RWPE2 (cell line): ENCODE measurements around the gene FAM78A.

Experiments used
- ATAC-seq: fragments of 200-7000 bp; cut with Tn5 transposase; 3 replicates; pipeline ENCODE4 v1.9.1; 2021; ENCODE audit warnings: low read depth
- DNase-seq: peaks from one replicate; pipeline ENCODE4 v3.0.0-alpha.2; 2020; ENCODE audit warnings: low spot score
- H3K27ac ChIP-seq: fragments of 450-650 bp; 2 replicates; pipeline ENCODE4 v1.5.1; 2017; ENCODE audit warnings: mild to moderate bottlenecking; ENCODE audit not compliant: poor library complexity, severe bottlenecking
- H3K27me3 ChIP-seq: fragments of 250-450 bp; sonication (Bioruptor Pico); 2 replicates; pipeline ENCODE4 v1.5.1; 2021; ENCODE audit warnings: mild to moderate bottlenecking, moderate library complexity; ENCODE audit not compliant: insufficient read depth, poor library complexity, severe bottlenecking
- H3K36me3 ChIP-seq: fragments of 250-450 bp; sonication (Bioruptor Pico); 2 replicates; pipeline ENCODE4 v1.5.1; 2020; ENCODE audit warnings: low read depth, mild to moderate bottlenecking, moderate library complexity
- H3K4me1 ChIP-seq: fragments of 250-450 bp; sonication (Bioruptor Pico); 2 replicates; pipeline ENCODE4 v1.5.1; 2021; ENCODE audit warnings: mild to moderate bottlenecking, moderate library complexity; ENCODE audit not compliant: insufficient read depth, poor library complexity, severe bottlenecking
- H3K4me3 ChIP-seq: fragments of 250-450 bp; sonication (Bioruptor Pico); 2 replicates; pipeline ENCODE4 v1.5.1; 2021; ENCODE audit warnings: mild to moderate bottlenecking, moderate library complexity; ENCODE audit not compliant: severe bottlenecking
- H3K9me3 ChIP-seq: fragments of 250-450 bp; sonication (Bioruptor Pico); 2 replicates; pipeline ENCODE4 v1.5.1; 2021; ENCODE audit warnings: mild to moderate bottlenecking, moderate library complexity; ENCODE audit not compliant: severe bottlenecking
- TF ChIP-seq, protein P1 (sequence below): fragments of 450-650 bp; IDR thresholded peaks from one replicate; pipeline ENCODE4 v1.5.1; 2017; ENCODE audit warnings: mild to moderate bottlenecking, moderate library complexity; ENCODE audit not compliant: poor library complexity, severe bottlenecking

Gene FAM78A, protein sequence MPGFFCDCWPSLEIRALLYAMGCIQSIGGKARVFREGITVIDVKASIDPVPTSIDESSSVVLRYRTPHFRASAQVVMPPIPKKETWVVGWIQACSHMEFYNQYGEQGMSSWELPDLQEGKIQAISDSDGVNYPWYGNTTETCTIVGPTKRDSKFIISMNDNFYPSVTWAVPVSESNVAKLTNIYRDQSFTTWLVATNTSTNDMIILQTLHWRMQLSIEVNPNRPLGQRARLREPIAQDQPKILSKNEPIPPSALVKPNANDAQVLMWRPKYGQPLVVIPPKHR

DNA sequence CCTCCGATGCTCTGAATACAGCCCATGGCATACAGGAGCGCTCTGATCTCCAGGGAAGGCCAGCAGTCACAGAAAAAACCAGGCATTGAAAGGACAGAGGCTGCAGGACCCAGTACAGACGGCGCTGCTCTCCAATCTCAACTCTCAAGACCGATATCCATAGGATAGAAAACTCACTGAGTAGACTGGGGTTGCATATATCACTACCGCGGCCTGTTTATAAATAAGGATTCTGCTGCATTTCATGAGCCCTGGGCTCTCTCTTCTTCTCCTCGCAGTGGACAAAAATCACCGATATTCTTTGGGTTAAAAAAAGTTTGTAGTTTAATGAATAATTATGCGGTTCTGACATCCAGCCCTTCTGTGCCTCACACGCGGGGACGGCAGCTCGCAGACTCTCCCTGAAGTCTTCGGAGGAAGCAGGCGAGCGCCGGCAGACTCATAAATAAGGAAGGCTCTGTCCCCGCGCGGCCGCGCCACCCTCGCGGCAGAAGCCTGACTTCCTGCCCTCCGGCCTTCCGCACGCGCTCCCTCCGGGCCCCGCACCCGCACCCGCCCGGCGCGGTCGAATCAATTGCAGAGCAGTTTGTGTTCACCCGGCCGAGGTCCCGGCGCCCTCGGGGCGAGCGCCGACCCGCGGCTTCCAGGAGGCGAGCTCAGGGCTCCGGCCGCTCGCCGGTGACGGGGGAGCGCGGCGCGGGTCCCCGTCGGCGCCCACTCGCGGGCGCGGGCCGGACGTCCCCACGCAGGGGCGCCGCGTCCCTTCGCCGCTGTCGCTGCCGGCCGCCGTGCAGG is at the start of gene FAM78A:
Gene FAM78A, minus strand, starts transcription at position 417 of the 795 bp plus-strand sequence. Its CDS starts 331 bp downstream, at position 86.
- no peaks in the 10 kb centered on the region for H3K9me3 ChIP-seq
- no peaks in the 10 kb centered on the region for H3K36me3 ChIP-seq
- DNase-seq (no peak), ATAC-seq (no peak)
- peaks cover 20% of the 10 kb centered on the region for H3K27me3 ChIP-seq
- TF ChIP-seq, protein P1, sequence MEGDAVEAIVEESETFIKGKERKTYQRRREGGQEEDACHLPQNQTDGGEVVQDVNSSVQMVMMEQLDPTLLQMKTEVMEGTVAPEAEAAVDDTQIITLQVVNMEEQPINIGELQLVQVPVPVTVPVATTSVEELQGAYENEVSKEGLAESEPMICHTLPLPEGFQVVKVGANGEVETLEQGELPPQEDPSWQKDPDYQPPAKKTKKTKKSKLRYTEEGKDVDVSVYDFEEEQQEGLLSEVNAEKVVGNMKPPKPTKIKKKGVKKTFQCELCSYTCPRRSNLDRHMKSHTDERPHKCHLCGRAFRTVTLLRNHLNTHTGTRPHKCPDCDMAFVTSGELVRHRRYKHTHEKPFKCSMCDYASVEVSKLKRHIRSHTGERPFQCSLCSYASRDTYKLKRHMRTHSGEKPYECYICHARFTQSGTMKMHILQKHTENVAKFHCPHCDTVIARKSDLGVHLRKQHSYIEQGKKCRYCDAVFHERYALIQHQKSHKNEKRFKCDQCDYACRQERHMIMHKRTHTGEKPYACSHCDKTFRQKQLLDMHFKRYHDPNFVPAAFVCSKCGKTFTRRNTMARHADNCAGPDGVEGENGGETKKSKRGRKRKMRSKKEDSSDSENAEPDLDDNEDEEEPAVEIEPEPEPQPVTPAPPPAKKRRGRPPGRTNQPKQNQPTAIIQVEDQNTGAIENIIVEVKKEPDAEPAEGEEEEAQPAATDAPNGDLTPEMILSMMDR, result no peak
- peak within 1 kb of the TSS; percentile 61 for H3K4me3 ChIP-seq
- no peak within 1 kb of the TSS for H3K27ac ChIP-seq
- no peaks in the 10 kb centered on the region for H3K4me1 ChIP-seq

DNA sequence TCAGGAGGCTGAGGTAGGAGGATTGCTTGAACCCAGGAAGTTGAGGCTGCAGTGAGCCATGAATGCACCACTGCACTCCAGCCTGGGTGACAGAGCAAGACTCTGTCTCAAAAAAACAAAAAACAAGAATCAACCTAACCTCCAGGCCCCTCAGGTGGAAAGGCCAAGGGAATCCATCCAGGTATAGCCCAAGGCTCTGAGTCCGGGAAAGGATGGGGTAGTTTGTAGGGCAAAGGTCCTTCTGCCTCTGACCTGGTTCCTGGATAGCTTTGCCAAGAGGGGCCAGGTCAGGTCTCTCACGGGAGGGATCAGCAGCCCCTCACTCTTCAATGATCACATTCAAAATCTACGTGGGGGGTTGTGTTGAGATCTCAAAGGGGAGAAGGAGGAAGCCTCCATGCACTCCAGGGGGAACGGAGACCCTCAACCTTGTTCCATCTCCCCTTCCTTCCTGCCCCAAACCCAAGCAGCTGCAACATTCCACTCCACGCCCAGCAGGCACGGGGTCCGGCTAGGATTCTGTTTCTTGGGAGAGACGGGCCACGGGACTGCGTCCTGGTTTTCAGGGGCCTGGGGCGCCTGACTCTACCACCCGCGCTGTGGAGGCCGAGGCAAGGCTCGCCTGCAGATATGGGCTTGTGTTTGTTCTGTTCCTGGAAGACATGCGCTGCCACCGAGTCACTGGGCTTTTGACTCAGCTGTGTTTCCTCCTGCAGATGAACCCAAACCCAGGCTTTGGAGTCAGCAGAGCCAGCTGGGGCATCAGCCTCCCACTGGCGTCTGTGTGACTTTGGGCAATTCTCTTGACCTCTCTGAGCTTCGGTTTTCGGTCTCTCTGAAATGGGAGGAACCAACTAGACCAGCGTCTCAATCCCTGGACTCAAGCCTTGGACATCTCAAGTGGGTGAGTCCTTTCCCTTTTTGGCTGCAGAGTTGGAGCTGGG is 48.7 kb upstream of the FAM78A start:
- TF ChIP-seq, protein P1, result no peak
- no peak for DNase-seq
- no peak for ATAC-seq

DNA sequence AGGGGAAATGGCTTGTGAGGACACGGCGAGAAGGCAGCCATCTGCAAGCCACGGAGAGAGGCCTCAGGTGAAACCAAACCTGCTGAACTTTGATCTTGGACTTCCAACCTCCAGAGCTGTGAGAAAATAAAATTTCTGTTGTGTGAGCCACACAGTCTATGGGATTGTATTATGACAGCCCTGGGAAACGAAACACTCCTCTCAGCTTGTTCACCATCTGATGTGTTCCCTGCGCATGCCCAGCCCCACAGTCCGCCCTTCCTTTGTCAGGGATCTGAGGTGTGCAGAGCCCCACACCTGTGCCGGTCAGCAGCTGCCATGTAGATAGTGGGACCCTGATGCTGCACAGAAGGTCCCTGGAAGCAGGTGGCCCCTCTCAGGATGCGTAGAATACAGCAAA is 47.3 kb upstream of the FAM78A start:
- Histone ChIP-seq H3K9me3 (no peaks in the 10 kb centered on the region), H3K4me1 (no peaks in the 10 kb centered on the region), H3K36me3 (no peaks in the 10 kb centered on the region), H3K27me3 (no peaks in the 10 kb centered on the region), H3K27ac (no peak overlapping the region), H3K4me3 (no peak overlapping the region)
- no peak for ATAC-seq
- DNase-seq, result no peak
- TF ChIP-seq, protein P1, result no peak

More for the DNA sequence above, 48.7 kb upstream of the FAM78A start:
- no peaks in the 10 kb centered on the region for H3K4me1 ChIP-seq
- no peaks in the 10 kb centered on the region for H3K9me3 ChIP-seq
- no peaks in the 10 kb centered on the region for H3K27me3 ChIP-seq
- no peak overlapping the region for H3K27ac ChIP-seq
- no peak overlapping the region for H3K4me3 ChIP-seq
- no peaks in the 10 kb centered on the region for H3K36me3 ChIP-seq

DNA sequence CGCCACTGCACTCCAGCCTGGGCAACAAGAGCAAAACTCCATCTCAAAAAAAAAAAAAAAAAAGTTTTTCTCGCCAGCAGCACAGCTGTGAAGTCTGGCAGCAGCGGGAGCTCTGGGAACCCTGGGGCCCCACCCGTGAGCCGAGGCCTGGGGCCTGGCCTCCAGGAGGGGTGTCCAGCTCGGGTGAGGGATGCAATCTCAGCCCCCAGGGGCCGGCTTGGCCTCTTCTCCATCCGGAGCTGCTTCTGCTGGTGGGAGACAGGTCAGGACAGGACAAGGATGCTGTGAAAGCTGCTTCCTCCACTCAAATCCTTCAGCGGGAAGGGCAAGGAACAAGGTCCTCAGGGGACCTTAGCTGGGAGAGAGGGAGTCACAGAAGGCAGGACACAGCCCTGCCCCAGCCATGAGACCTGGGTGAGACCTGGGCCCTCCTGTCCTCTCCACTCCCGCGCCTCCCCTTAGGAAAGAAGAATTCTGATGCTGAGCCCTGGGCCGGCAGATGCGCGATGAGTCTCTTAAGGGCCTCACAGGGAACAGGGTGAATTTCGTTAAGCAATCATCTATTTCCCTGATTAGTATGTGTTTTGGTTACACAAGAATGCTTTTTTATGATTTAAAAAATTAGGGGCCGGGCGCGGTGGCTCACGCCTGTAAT is 43.8 kb upstream of the FAM78A start:
- Histone ChIP-seq H3K27ac (no peak overlapping the region), H3K27me3 (no peaks in the 10 kb centered on the region), H3K9me3 (no peaks in the 10 kb centered on the region), H3K4me1 (no peaks in the 10 kb centered on the region), H3K36me3 (no peaks in the 10 kb centered on the region), H3K4me3 (no peak overlapping the region)
- peak; percentile 29 for DNase-seq
- no peak for ATAC-seq
- TF ChIP-seq, protein P1, result no peak
